HCT116 (cell line): ENCODE results near the gene ARID2. TPM values are rescaled to one million over a fixed set of nuclear protein-coding genes. Genes with fewer than 3 reads are reported as not detected.

Experiments used
- ATAC-seq: fragments of 200-7000 bp; cut with Tn5 transposase; 2 replicates; pipeline ENCODE4 v1.9.1; 2020; ENCODE audit warnings: mild to moderate bottlenecking, moderate library complexity
- BruUV-seq: library from RNA; stranded (reverse); fragments of 400-500 nt; replicated peaks from 2 replicates; lab custom pipeline; 2021; lab: Mats Ljungman, UMichigan
- CTCF ChIA-PET: fragments of 300-600 bp; sonication (Branson Sonifier 250); formaldehyde crosslinking; loops from one replicate; lab custom pipeline; 2021; ENCODE audit warnings: antibody characterized with exemption; lab: Charles Lee
- POLR2A ChIA-PET: fragments of 300-600, 350-600 bp; sonication (Branson Sonifier 250); formaldehyde crosslinking; loops from one replicate; lab custom pipeline; 2021; ENCODE audit warnings: antibody characterized with exemption; lab: Charles Lee
- RAD21 ChIA-PET, 2 experiments: fragments of 300-600 bp; sonication (Branson Sonifier 250); formaldehyde crosslinking; loops; one replicate each; lab custom pipeline; 2023; ENCODE audit warnings: low total read pairs in 2 of 2; ENCODE audit not compliant: uncharacterized antibody in 2 of 2, unreplicated experiment in 2 of 2, low non-redundant PET in 1 of 2; lab: Charles Lee
- DNase-seq: peaks from one replicate; pipeline ENCODE4 v3.0.0-alpha.2; 2010; ENCODE audit warnings: low read depth, low spot score
- H2AFZ ChIP-seq: fragments of 200-600 bp; shearing (Covaris generic), sonication (generic); 2 replicates; pipeline ENCODE4 v1.6.1; 2017; ENCODE audit warnings: low read depth, mixed run types, mixed read lengths, antibody characterized with exemption, low read length; ENCODE audit not compliant: poor library complexity, severe bottlenecking
- H3K27ac ChIP-seq: 2 replicates; pipeline ENCODE4 v1.5.1; 2012; ENCODE audit warnings: low read depth, low read length
- H3K27me3 ChIP-seq: fragments of 200-600 bp; sonication (generic); 2 replicates; pipeline ENCODE4 v1.6.1; 2016; ENCODE audit warnings: mixed run types, low read length, mixed read lengths; ENCODE audit not compliant: insufficient read depth
- H3K36me3 ChIP-seq, 2 experiments: fragments of 200-500 bp in 1 of 2; fragments of 200-600 bp in 1 of 2; sonication (Bioruptor generic) in 1 of 2; sonication (generic) in 1 of 2; 2 replicates each; pipeline versions ENCODE4 v1.5.1 to v1.6.1; 2014 to 2016; ENCODE audit warnings: low read length in 2 of 2, inconsistent platforms in 1 of 2, mixed read lengths in 1 of 2, mixed run types in 1 of 2; ENCODE audit not compliant: insufficient read depth in 2 of 2, control insufficient read depth in 1 of 2
- H3K4me1 ChIP-seq, 2 experiments: fragments of 200-600 bp in 1 of 2; sonication (generic) in 1 of 2; 2 replicates each; pipeline versions ENCODE4 v1.5.1 to v1.6.1; 2012 to 2017; ENCODE audit warnings: low read length in 2 of 2, inconsistent platforms in 1 of 2, mild to moderate bottlenecking in 1 of 2, mixed read lengths in 1 of 2, mixed run types in 1 of 2, moderate library complexity in 1 of 2; ENCODE audit not compliant: insufficient read depth in 2 of 2, control insufficient read depth in 1 of 2
- H3K4me2 ChIP-seq: fragments of 200-600 bp; sonication (generic); 2 replicates; pipeline ENCODE4 v1.6.1; 2017; ENCODE audit warnings: mixed run types, low read length, mixed read lengths
- H3K4me3 ChIP-seq, 2 experiments: fragments of 200-600 bp in 1 of 2; sonication (generic) in 1 of 2; replicated peaks in 1 of 2; 2 replicates each; pipeline ENCODE4 v1.5.1; 2011 to 2016; ENCODE audit warnings: low read length in 2 of 2, control low read depth in 1 of 2, low read depth in 1 of 2, mild to moderate bottlenecking in 1 of 2, mixed read lengths in 1 of 2, mixed run types in 1 of 2
- H3K79me2 ChIP-seq: fragments of 200-600 bp; sonication (generic); 2 replicates; pipeline ENCODE4 v1.6.1; 2017; ENCODE audit warnings: mild to moderate bottlenecking, mixed run types, low read length, moderate library complexity, mixed read lengths; ENCODE audit not compliant: insufficient read depth
- H3K9ac ChIP-seq: fragments of 200-600 bp; sonication (generic); 2 replicates; pipeline ENCODE4 v1.6.1; 2016; ENCODE audit warnings: low read length, mixed read lengths
- H3K9me2 ChIP-seq: fragments of 200-600 bp; sonication (generic), shearing (Covaris generic); 2 replicates; pipeline ENCODE4 v1.6.1; 2017; ENCODE audit warnings: mixed run types, mild to moderate bottlenecking, moderate library complexity; ENCODE audit not compliant: insufficient read depth
- H3K9me3 ChIP-seq, 2 experiments: fragments of 200-500 bp in 1 of 2; fragments of 200-600 bp in 1 of 2; sonication (Bioruptor generic) in 1 of 2; sonication (generic) in 1 of 2; 2 replicates each; pipeline ENCODE4 v1.6.1; 2014 to 2017; ENCODE audit warnings: low read length in 2 of 2, mixed read lengths in 2 of 2, inconsistent platforms in 1 of 2, low read depth in 1 of 2, mild to moderate bottlenecking in 1 of 2, mixed run types in 1 of 2, moderate library complexity in 1 of 2; ENCODE audit not compliant: control insufficient read depth in 1 of 2, insufficient read depth in 1 of 2
- H4K20me1 ChIP-seq: fragments of 200-600 bp; sonication (generic), shearing (Covaris generic); 2 replicates; pipeline ENCODE4 v1.6.1; 2017; ENCODE audit warnings: mixed run types, mild to moderate bottlenecking, moderate library complexity; ENCODE audit not compliant: insufficient read depth
- CBX3 ChIP-seq: IDR thresholded peaks from 2 replicates; pipeline ENCODE4 v1.6.1; 2012; ENCODE audit warnings: low read depth
- CEBPB ChIP-seq: IDR thresholded peaks from 2 replicates; pipeline ENCODE4 v1.6.1; 2012; ENCODE audit warnings: low read depth
- ELF1 ChIP-seq: IDR thresholded peaks from 2 replicates; pipeline ENCODE4 v1.6.1; 2012; ENCODE audit warnings: low read depth, borderline replicate concordance
- EZH2 ChIP-seq: fragments of 200-600 bp; sonication (generic); IDR thresholded peaks from 2 replicates; pipeline ENCODE4 v1.6.1; 2017; ENCODE audit warnings: antibody characterized with exemption, mixed run types
- FOSL1 ChIP-seq: IDR thresholded peaks from 2 replicates; pipeline ENCODE4 v1.6.1; 2012; ENCODE audit warnings: low read depth
- JUND ChIP-seq: IDR thresholded peaks from 2 replicates; pipeline ENCODE4 v1.6.1; 2012
- POLR2A ChIP-seq: IDR thresholded peaks from 2 replicates; pipeline ENCODE4 v1.7.0; 2011; ENCODE audit warnings: borderline replicate concordance; ENCODE audit not compliant: insufficient read depth, insufficient read length; ENCODE audit errors: extremely low read depth
- RAD21 ChIP-seq: IDR thresholded peaks from 2 replicates; pipeline ENCODE4 v1.6.1; 2012; ENCODE audit warnings: low read depth, mild to moderate bottlenecking
- SIN3A ChIP-seq: IDR thresholded peaks from 2 replicates; pipeline ENCODE4 v1.6.1; 2012; ENCODE audit warnings: low read depth
- SP1 ChIP-seq: IDR thresholded peaks from 2 replicates; pipeline ENCODE4 v1.6.1; 2012; ENCODE audit warnings: low read depth
- SRF ChIP-seq: IDR thresholded peaks from 2 replicates; pipeline ENCODE4 v1.6.1; 2012; ENCODE audit warnings: low read depth
- TCF7L2 ChIP-seq: IDR thresholded peaks from 2 replicates; pipeline ENCODE4 v1.7.0; 2011; ENCODE audit warnings: borderline replicate concordance, inconsistent platforms; ENCODE audit not compliant: insufficient read depth, insufficient read length; ENCODE audit errors: extremely low read depth
- ZNF274 ChIP-seq: fragments of 200-500 bp; sonication (Bioruptor generic); IDR thresholded peaks from 2 replicates; pipeline ENCODE4 v1.6.1; 2014; ENCODE audit warnings: mild to moderate bottlenecking, low read depth, low read length, inconsistent platforms
- intact Hi-C: fragments of 100-400 bp; cut with micrococcal nuclease; formaldehyde crosslinking; loops from 2 replicates; pipeline ENCODE4 v1.10.0; 2022
- total RNA-seq: library from RNA; stranded (reverse); gene quantifications from one replicate; pipeline ENCODE4 v1.2.1, GENCODE V29; 2021; ENCODE audit not compliant: unreplicated experiment
- TF ChIP-seq, protein P1 (sequence below): IDR thresholded peaks from 2 replicates; pipeline ENCODE4 v1.6.1; 2011; ENCODE audit warnings: mild to moderate bottlenecking, low read length, moderate library complexity; ENCODE audit not compliant: insufficient replicate concordance; ENCODE audit errors: extremely low read depth
- TF ChIP-seq, protein P2 (sequence below): IDR thresholded peaks from 2 replicates; pipeline ENCODE4 v1.6.1; 2012

The ARID2 gene
- total RNA-seq, 1 experiment from 2014 or later, result 30.5 TPM

DNA sequence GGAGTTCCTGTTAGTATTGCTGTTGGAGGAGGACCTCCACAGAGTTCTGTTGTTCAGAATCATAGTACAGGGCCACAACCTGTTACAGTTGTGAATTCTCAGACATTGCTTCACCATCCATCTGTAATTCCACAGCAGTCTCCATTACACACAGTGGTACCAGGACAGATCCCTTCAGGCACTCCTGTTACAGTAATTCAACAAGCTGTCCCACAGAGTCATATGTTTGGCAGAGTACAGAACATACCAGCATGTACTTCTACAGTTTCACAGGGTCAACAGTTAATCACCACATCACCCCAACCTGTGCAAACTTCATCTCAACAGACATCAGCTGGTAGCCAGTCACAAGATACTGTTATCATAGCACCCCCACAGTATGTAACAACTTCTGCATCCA is 120.8 kb downstream of the ARID2 start:
- H3K4me1 ChIP-seq, result no peaks in the 10 kb centered on the region
- no peak for DNase-seq
- ATAC-seq, result no peak
- no peaks in the 10 kb centered on the region; the same call in 1 of the 2 replicates for H4K20me1 ChIP-seq
- ChIA-PET RAD21 (no interaction called here), POLR2A (no interaction called here), CTCF (no interaction called here)
- intact Hi-C loops, result no loop called here
- no peaks in the 10 kb centered on the region for H3K79me2 ChIP-seq
- no peak overlapping the region for H3K4me2 ChIP-seq
- peaks cover 9 to 24% of the 10 kb centered on the region in 2 experiments; a peak in 3 of 4 replicates for H3K36me3 ChIP-seq
- H3K27ac ChIP-seq, result no peak overlapping the region
- H3K9me3 ChIP-seq, result no peaks in the 10 kb centered on the region
- TF ChIP-seq ELF1, result no peak
- TF ChIP-seq ZNF274, result no peak
- TF ChIP-seq SRF, result no peak
- TF ChIP-seq FOSL1, result no peak
- TF ChIP-seq RAD21, result no peak
- TF ChIP-seq CEBPB, result no peak
- TF ChIP-seq JUND, result no peak
- TF ChIP-seq TCF7L2, result no peak
- TF ChIP-seq EZH2, result no peak
- no peak for TF ChIP-seq SIN3A
- no peak for TF ChIP-seq POLR2A
- TF ChIP-seq SP1, result no peak
- TF ChIP-seq, protein P1, sequence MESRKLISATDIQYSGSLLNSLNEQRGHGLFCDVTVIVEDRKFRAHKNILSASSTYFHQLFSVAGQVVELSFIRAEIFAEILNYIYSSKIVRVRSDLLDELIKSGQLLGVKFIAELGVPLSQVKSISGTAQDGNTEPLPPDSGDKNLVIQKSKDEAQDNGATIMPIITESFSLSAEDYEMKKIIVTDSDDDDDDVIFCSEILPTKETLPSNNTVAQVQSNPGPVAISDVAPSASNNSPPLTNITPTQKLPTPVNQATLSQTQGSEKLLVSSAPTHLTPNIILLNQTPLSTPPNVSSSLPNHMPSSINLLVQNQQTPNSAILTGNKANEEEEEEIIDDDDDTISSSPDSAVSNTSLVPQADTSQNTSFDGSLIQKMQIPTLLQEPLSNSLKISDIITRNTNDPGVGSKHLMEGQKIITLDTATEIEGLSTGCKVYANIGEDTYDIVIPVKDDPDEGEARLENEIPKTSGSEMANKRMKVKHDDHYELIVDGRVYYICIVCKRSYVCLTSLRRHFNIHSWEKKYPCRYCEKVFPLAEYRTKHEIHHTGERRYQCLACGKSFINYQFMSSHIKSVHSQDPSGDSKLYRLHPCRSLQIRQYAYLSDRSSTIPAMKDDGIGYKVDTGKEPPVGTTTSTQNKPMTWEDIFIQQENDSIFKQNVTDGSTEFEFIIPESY, result no peak
- TF ChIP-seq CBX3, result no peak
- TF ChIP-seq, protein P2, sequence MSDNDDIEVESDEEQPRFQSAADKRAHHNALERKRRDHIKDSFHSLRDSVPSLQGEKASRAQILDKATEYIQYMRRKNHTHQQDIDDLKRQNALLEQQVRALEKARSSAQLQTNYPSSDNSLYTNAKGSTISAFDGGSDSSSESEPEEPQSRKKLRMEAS, result no peak
- H3K9me2 ChIP-seq, result no peaks in the 10 kb centered on the region
- no TSS peak for BruUV-seq
- no peak overlapping the region for H3K4me3 ChIP-seq
- no peak overlapping the region for H3K9ac ChIP-seq
- no peak overlapping the region for H2AFZ ChIP-seq
- no peaks in the 10 kb centered on the region for H3K27me3 ChIP-seq
